Measurements from ENCODE around the gene ZC2HC1C.

DNA sequence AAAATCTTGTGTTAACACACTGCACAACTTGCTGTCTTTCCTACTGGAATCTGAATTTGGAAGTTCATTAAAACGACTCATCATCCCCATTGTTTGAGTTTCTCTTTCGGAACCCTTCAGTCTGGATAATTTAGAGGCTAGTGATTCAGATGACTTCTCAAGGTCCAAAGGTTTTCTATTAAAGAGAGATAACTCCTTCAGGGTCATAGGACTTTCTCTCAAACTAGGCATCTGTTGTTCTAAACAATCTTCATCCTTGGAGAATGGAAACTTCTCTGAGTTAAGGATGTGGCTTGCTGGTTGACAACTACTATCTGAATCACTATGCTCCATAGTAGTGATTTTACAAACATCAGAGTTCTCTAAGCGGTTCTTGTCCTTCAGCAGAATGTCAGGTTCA, 22.5 kb upstream of the ZC2HC1C start:
- TF ChIP-seq, protein P1, sequence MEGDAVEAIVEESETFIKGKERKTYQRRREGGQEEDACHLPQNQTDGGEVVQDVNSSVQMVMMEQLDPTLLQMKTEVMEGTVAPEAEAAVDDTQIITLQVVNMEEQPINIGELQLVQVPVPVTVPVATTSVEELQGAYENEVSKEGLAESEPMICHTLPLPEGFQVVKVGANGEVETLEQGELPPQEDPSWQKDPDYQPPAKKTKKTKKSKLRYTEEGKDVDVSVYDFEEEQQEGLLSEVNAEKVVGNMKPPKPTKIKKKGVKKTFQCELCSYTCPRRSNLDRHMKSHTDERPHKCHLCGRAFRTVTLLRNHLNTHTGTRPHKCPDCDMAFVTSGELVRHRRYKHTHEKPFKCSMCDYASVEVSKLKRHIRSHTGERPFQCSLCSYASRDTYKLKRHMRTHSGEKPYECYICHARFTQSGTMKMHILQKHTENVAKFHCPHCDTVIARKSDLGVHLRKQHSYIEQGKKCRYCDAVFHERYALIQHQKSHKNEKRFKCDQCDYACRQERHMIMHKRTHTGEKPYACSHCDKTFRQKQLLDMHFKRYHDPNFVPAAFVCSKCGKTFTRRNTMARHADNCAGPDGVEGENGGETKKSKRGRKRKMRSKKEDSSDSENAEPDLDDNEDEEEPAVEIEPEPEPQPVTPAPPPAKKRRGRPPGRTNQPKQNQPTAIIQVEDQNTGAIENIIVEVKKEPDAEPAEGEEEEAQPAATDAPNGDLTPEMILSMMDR (IDR thresholded peaks at IDR 0.05; ENCODE audit: insufficient read depth, low read length): no peak
- no peak for TF ChIP-seq POLR2AphosphoS5 (IDR thresholded peaks at IDR 0.05; ENCODE audit: low read depth)
- no peak for TF ChIP-seq GABPA (IDR thresholded peaks at IDR 0.05; ENCODE audit: low read depth)
- TF ChIP-seq, protein P2, sequence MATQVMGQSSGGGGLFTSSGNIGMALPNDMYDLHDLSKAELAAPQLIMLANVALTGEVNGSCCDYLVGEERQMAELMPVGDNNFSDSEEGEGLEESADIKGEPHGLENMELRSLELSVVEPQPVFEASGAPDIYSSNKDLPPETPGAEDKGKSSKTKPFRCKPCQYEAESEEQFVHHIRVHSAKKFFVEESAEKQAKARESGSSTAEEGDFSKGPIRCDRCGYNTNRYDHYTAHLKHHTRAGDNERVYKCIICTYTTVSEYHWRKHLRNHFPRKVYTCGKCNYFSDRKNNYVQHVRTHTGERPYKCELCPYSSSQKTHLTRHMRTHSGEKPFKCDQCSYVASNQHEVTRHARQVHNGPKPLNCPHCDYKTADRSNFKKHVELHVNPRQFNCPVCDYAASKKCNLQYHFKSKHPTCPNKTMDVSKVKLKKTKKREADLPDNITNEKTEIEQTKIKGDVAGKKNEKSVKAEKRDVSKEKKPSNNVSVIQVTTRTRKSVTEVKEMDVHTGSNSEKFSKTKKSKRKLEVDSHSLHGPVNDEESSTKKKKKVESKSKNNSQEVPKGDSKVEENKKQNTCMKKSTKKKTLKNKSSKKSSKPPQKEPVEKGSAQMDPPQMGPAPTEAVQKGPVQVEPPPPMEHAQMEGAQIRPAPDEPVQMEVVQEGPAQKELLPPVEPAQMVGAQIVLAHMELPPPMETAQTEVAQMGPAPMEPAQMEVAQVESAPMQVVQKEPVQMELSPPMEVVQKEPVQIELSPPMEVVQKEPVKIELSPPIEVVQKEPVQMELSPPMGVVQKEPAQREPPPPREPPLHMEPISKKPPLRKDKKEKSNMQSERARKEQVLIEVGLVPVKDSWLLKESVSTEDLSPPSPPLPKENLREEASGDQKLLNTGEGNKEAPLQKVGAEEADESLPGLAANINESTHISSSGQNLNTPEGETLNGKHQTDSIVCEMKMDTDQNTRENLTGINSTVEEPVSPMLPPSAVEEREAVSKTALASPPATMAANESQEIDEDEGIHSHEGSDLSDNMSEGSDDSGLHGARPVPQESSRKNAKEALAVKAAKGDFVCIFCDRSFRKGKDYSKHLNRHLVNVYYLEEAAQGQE (IDR thresholded peaks at IDR 0.05; ENCODE audit: insufficient replicate concordance, low read depth): no peak
- TF ChIP-seq SPI1 (IDR thresholded peaks at IDR 0.05; ENCODE audit: borderline replicate concordance, low read depth): no peak
